HG03097 (cell line): Measurements from ENCODE around the gene FAM193B.

Source experiments
- ATAC-seq: cut with Tn5 transposase; IDR thresholded peaks from one replicate; pipeline ENCODE4 v1.9.1; 2021; ENCODE audit not compliant: unreplicated experiment, low FRiP score

FAM193B gene

GRCh38 chr5:177519463-177520235 lies 34.7 kb downstream of the FAM193B start:
- no peak for ATAC-seq

- ATAC-seq: peak; percentile 63
These were observed 37.5 kb downstream of the FAM193B start, which contains the start of gene DDX41 for GRCh38 chr5:177516601-177517568. DDX41 (minus strand) TSS chr5:177516961; CDS start chr5:177516945, 16 bp downstream.

- no peak for ATAC-seq
These were observed 38.8 kb downstream of the FAM193B start for GRCh38 chr5:177515580-177515979.

- no peak for ATAC-seq
These were observed 39.8 kb downstream of the FAM193B start for GRCh38 chr5:177514541-177514940.

- no peak for ATAC-seq
These were observed 40.9 kb downstream of the FAM193B start for GRCh38 chr5:177513500-177513899.

GRCh38 chr5:177512736-177513380 lies 41.5 kb downstream of the FAM193B start:
- no peak for ATAC-seq

GRCh38 chr5:177511796-177512675 lies 42.3 kb downstream of the FAM193B start:
- no peak for ATAC-seq

GRCh38 chr5:177511181-177511580 lies 43.2 kb downstream of the FAM193B start:
- no peak for ATAC-seq

GRCh38 chr5:177510567-177511053 lies 43.8 kb downstream of the FAM193B start:
- no peak for ATAC-seq

GRCh38 chr5:177509991-177510566 lies 44.3 kb downstream of the FAM193B start:
- ATAC-seq: no peak

- no peak for ATAC-seq
These were observed 44.9 kb downstream of the FAM193B start, which contains the start of gene DOK3 for GRCh38 chr5:177509381-177509951. DOK3 (minus strand) TSS chr5:177509826; CDS start chr5:177509540, 286 bp downstream.

GRCh38 chr5:177508837-177509236 lies 45.5 kb downstream of the FAM193B start:
- no peak for ATAC-seq

- no peak for ATAC-seq
These were observed 46.1 kb downstream of the FAM193B start for GRCh38 chr5:177508221-177508611.

GRCh38 chr5:177507596-177508220 lies 46.7 kb downstream of the FAM193B start:
- ATAC-seq: no peak

- no peak for ATAC-seq
These were observed 47.2 kb downstream of the FAM193B start for GRCh38 chr5:177507165-177507564.

GRCh38 chr5:177505075-177505474 lies 49.3 kb downstream of the FAM193B start:
- ATAC-seq: no peak

- no peak for ATAC-seq
These were observed 50.0 kb downstream of the FAM193B start for GRCh38 chr5:177504086-177505056.
